NCI-H748 (cell line): ENCODE results near the gene CILP2.

ENCODE experiments used
- DNase-seq: peaks from one replicate; lab custom pipeline; 2025; ENCODE audit not compliant: unreplicated experiment; lab: John Stamatoyannopoulos, UW

CILP2 gene, protein sequence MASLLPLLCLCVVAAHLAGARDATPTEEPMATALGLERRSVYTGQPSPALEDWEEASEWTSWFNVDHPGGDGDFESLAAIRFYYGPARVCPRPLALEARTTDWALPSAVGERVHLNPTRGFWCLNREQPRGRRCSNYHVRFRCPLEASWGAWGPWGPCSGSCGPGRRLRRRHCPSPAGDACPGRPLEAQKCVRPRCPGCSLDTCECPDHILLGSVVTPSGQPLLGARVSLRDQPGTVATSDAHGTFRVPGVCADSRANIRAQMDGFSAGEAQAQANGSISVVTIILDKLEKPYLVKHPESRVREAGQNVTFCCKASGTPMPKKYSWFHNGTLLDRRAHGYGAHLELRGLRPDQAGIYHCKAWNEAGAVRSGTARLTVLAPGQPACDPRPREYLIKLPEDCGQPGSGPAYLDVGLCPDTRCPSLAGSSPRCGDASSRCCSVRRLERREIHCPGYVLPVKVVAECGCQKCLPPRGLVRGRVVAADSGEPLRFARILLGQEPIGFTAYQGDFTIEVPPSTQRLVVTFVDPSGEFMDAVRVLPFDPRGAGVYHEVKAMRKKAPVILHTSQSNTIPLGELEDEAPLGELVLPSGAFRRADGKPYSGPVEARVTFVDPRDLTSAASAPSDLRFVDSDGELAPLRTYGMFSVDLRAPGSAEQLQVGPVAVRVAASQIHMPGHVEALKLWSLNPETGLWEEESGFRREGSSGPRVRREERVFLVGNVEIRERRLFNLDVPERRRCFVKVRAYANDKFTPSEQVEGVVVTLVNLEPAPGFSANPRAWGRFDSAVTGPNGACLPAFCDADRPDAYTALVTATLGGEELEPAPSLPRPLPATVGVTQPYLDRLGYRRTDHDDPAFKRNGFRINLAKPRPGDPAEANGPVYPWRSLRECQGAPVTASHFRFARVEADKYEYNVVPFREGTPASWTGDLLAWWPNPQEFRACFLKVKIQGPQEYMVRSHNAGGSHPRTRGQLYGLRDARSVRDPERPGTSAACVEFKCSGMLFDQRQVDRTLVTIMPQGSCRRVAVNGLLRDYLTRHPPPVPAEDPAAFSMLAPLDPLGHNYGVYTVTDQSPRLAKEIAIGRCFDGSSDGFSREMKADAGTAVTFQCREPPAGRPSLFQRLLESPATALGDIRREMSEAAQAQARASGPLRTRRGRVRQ

GRCh38 chr19:19538061-19538784 lies at the start of gene CILP2:
TSS of gene CILP2 (plus strand) at chr19:19538265. CDS start at chr19:19538350, 85 bp downstream.
- peak; percentile 66 for DNase-seq

DNA sequence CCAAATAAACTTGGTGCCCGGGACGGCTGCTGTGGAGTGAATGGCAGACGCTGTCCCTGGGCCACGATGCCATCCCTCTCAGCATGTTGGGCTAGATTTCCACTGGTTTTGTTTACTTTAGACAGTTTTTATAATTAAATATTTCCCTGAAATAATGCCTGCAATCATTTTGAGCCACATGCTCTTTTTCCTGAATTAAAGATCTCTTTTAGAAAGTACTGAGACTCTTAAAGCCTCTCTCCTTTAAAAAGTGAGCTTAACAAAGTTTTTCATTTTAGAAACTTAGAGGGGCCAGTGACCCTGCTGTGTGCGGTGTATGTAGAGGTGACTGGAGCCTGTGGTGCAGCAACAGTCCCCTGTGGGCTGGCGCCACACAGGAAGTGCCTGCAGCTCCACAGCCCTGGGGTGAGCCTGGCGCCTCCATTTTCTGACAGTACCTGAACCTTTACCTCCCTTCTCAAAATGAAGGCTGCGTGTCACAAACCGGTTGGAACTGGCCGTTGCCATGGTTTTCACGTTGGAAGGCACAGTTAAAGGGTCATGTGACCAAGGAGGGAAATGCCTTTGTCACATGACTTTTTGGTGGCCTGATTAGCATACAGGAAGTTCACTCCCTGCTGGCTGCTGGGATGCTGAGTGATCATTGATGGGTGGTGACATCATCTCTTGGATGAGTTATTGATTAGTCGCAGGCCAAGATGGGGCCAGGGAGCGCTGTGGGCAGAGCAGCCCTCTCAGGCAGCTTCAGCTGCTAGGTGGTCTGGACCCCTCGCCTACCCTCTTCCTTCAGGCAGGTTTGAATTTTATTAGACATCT lies 49.0 kb upstream of the CILP2 start:
- peak; percentile 69 for DNase-seq

DNA sequence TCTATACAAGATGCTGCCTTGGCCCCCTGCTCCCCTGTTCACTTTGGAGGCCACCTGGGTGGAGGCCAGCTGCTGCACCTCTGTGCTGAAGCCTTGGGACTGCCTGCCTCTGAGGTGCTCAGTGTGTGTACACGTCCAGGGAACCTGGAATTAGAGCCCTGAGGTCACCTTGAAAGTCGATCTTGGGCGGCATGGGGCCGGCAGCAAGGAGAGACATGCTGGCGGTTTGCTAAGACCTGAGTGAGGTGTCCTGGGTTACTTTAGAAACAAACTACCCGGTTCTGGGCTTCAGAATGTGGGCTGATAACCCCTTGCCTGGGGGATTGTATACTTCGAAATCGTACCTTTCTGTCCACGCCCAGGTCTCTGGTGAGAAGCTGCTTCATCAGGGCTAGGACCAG lies 48.3 kb upstream of the CILP2 start:
- DNase-seq: no peak

DNA sequence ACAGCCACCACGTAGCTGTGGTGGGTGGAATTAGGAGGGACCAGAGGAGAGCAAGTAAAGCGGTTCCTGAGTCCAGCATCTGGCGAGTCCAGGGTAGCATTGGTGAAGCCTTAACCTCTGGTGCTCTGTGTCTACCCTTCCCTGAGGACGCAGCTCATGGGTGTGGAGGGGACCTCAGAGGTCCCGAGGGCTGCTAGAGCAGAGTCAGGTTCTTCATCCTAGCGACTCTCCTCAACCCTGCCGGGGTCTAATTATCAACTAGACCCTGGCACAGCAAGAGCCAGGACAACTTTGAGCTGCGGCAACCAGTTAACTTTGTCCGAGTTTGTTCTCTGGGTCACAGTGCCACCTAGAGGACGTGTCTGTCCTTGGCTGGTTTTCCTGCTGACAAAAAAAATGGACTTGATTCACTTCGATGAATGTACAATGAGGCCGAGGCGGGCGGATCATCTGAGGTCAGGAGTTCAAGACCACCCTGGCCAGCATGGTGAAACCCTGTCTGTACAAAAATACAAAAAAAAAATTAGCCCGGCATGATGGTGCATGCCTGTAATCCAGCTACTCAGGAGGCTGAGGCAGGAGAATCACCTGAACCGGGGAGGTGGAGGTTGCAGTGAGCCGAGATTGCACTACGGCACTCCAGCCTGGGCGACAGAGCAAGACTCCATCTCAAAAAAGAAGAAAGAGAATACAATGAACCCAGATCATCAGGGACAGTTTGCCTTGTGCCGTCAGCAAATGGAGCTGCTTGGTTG lies 47.7 kb upstream of the CILP2 start:
- DNase-seq: peak; percentile 68

DNA sequence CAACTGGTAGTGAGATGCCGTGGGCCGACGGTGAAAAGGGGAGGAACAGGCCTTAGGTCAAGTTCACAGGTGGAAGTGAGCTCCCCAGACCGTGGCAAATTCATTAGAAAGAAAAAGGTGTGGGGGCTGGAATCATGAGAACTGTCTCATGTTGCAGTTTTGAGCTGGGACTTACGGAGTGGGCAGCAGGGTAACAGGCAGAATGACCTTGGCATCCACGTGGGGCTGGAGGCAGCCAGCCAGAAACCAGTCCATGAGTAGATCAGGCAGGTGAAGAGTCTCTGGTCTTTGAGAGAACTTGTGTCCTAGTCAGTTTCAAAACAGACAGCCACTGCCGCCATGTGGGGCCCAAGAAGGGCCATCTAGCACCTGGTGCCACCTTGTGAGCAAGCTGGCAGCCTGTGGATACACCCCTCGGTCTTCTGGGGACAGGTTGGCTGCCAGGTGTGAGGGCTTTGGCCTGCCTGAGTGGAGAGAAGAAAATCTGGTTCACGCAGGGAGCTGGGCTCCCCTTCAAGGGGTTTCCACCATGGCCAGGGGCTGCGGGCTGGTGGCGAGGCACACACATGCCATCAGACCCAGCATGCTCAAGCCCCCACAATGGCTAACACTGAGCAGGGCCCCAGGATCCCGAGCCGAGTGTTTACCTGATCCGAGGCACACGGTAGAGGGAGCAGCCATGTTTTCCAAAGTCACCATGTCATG lies 46.6 kb upstream of the CILP2 start:
- no peak for DNase-seq

DNA sequence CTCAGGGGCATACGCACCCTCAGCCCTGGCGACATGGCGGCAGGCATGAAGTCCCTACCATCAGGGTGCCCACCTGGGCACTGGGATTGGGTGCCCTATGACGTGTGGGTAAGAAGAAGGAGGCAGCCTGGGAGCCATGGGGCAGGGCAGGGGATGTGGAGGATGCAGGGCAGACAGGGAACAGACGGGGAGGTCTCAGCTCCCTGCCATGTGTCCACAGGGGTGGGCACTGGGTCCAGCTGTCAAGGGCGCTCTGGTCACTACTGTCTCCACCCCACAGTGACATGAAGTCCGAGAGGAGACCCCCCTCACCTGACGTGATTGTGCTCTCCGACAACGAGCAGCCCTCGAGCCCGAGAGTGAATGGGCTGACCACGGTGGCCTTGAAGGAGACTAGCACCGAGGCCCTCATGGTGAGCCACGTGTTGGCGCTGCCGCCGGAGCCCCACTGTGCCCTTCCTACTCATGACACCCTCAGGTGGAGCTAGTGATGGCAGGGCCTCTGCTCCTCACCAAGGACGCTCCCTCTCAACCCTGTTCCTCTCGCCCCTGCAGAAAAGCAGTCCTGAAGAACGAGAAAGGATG lies 45.9 kb upstream of the CILP2 start:
- DNase-seq: no peak

GRCh38 chr19:19493841-19494546 lies 44.1 kb upstream of the CILP2 start:
- DNase-seq: no peak

GRCh38 chr19:19495614-19496603 lies 42.2 kb upstream of the CILP2 start:
- no peak for DNase-seq

- no peak for DNase-seq
Measured at GRCh38 chr19:19498255-19498991, 39.6 kb upstream of the CILP2 start.

- DNase-seq: no peak
Measured at GRCh38 chr19:19499272-19499995, 38.6 kb upstream of the CILP2 start.

GRCh38 chr19:19500975-19501644 lies 37.0 kb upstream of the CILP2 start:
- no peak for DNase-seq

- DNase-seq: no peak
Measured at GRCh38 chr19:19501798-19502197, 36.3 kb upstream of the CILP2 start.

DNA sequence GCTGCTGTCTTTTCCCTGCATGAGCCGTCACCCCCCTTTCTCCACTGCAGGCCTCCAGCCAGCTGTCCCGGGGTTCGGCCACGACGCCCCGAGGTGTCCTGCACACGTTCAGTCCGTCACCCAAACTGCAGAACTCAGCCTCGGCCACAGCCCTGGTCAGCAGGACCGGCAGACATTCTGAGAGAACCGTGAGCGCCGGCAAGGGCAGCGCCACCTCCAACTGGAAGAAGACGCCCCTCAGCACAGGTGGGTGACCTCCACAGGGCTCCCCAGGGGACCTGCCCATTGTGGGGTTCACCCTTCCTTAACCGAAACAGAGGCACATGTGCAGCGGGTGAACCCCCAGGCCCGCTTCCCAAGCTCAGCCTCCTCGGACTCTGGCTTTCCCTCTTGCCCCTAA lies 35.8 kb upstream of the CILP2 start:
- DNase-seq: no peak

DNA sequence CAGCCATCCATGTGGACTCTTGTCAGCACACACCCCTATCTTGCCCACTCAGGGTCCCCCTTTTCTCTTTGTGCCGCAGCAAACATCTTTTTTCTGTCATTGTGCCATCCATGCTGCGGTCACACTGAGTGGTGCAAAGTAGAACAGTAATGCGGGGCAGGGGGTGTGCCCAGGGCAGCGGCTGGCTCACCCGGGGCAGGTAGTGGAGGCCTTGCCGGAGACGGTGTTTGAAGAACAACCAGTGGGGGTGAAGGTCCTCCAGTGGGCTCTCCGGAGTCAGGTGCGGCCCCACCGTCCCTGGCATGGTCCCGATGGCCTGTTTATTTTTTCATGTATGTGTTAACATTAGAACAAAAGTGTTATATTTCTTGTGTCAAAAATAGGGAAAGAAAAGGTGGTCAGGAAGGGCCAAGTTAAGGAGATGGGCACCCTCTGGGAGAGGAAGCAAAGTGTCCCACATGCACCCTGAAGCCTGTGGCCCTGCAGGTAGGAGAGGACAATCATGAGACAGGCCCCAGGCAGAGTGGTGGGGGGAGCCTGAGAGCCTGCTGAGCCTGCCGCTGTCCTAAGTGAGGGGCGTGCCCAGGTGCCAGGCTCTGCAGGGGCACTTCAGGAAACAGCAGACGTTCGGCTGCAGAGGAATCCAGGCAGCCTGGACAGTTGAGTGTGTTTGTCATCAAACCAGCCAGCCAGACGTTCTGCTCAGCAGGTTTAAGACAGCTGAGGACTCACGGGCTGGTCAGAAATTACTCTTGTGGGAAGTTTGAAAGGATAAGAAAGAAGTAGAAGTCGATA lies 35.1 kb upstream of the CILP2 start:
- DNase-seq: no peak
